Transverse colon (tissue), 4 donors: ENCODE data around the gene CPT1A.

ENCODE experiments used
- EP300 ChIP-seq: sonication (generic); formaldehyde crosslinking; IDR thresholded peaks from one replicate; pipeline ENCODE4 v1.6.1; 2017; ENCODE audit warnings: antibody characterized with exemption, low read depth
- POLR2A ChIP-seq: fragments of 450-650 bp; IDR thresholded peaks from one replicate; pipeline ENCODE4 v1.6.1; 2016; ENCODE audit warnings: antibody characterized with exemption, mild to moderate bottlenecking, moderate library complexity
- POLR2AphosphoS5 ChIP-seq, 3 donors: sonication (generic); formaldehyde crosslinking; IDR thresholded peaks; one replicate each; pipeline ENCODE4 v1.6.1; 2016; ENCODE audit warnings: antibody characterized with exemption in 3 of 3
- TF ChIP-seq, protein P1 (sequence below), 5 experiments: fragments of 200-600 bp in 3 of 5; fragments of 450-650 bp in 2 of 5; sonication (generic) in 3 of 5; IDR thresholded peaks; 1 replicate in 2 of 5; 2 replicates in 3 of 5; pipeline ENCODE4 v1.5.1; 2016 to 2017; ENCODE audit warnings: antibody characterized with exemption in 5 of 5, inconsistent platforms in 3 of 5, mild to moderate bottlenecking in 2 of 5, moderate library complexity in 1 of 5

DNA sequence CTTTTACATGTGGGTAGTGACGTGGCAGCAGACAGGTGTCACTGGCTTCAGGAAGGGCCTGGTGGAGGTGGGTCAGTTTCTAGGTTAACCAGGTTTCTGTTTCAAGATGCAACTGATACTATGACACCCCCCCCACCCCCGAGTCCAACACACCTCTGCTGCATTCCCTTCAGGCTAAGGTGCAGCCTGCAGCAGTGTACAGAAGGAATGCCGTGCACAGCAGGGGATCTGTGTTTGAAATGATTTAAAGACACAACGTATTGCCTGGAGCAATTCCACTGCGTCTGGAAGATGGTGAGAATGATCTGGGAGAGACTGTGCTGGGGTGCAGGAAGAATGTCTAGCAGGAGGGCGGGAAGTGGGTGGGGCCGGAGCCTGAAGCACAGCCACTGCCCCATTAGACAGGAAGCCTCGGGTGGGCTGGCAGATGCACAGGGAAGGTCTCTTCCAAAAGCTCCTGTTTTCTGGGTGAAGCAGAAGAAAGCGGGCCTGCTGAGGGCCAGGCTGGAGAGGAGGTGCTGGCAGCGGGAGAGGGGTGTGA, 78.5 kb downstream of the CPT1A start:
- TF ChIP-seq POLR2AphosphoS5 (IDR thresholded peaks at IDR 0.05) (no peak), POLR2A (no peak), EP300 (no peak)
- TF ChIP-seq, protein P1, sequence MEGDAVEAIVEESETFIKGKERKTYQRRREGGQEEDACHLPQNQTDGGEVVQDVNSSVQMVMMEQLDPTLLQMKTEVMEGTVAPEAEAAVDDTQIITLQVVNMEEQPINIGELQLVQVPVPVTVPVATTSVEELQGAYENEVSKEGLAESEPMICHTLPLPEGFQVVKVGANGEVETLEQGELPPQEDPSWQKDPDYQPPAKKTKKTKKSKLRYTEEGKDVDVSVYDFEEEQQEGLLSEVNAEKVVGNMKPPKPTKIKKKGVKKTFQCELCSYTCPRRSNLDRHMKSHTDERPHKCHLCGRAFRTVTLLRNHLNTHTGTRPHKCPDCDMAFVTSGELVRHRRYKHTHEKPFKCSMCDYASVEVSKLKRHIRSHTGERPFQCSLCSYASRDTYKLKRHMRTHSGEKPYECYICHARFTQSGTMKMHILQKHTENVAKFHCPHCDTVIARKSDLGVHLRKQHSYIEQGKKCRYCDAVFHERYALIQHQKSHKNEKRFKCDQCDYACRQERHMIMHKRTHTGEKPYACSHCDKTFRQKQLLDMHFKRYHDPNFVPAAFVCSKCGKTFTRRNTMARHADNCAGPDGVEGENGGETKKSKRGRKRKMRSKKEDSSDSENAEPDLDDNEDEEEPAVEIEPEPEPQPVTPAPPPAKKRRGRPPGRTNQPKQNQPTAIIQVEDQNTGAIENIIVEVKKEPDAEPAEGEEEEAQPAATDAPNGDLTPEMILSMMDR (IDR thresholded peaks at IDR 0.05) = no peak
